ENCODE measurements around the gene LDLRAD3.
"Not testable (repeated sequence)": the region's sequence is repeated elsewhere in the genome, so short reads cannot be mapped to it uniquely, and the experiment has no call there.

Gene LDLRAD3

GRCh38 chr11:36023922-36024321 is 80.1 kb downstream of the LDLRAD3 start:
- no peak for DNase-seq

- no peak for DNase-seq
These were observed 80.9 kb downstream of the LDLRAD3 start for GRCh38 chr11:36024716-36025115.

GRCh38 chr11:36026315-36026968 is 82.6 kb downstream of the LDLRAD3 start:
- DNase-seq, result no peak

- no peak for DNase-seq
These were observed 83.9 kb downstream of the LDLRAD3 start for GRCh38 chr11:36027731-36028130.

- DNase-seq, result no peak
These were observed 85.8 kb downstream of the LDLRAD3 start for GRCh38 chr11:36029616-36030015.

GRCh38 chr11:36030731-36031281 is 86.9 kb downstream of the LDLRAD3 start:
- DNase-seq, result no peak

GRCh38 chr11:36033082-36033751 is 89.4 kb downstream of the LDLRAD3 start:
- DNase-seq, result no peak

GRCh38 chr11:36033936-36034335 is 90.1 kb downstream of the LDLRAD3 start:
- DNase-seq, result no peak

GRCh38 chr11:36034551-36035331 is 90.9 kb downstream of the LDLRAD3 start:
- no peak for DNase-seq

GRCh38 chr11:36035454-36035853 is 91.6 kb downstream of the LDLRAD3 start:
- no peak for DNase-seq

GRCh38 chr11:36035999-36036398 is 92.1 kb downstream of the LDLRAD3 start:
- DNase-seq, result no peak

GRCh38 chr11:36037031-36037430 is 93.2 kb downstream of the LDLRAD3 start:
- DNase-seq, result no peak

- no peak for DNase-seq
These were observed 94.7 kb downstream of the LDLRAD3 start for GRCh38 chr11:36038541-36038940.

GRCh38 chr11:36039471-36039870 is 95.6 kb downstream of the LDLRAD3 start:
- no peak for DNase-seq

- DNase-seq, result no peak
These were observed 98.2 kb downstream of the LDLRAD3 start for GRCh38 chr11:36041988-36042611.

GRCh38 chr11:36044636-36045035 is 100.8 kb downstream of the LDLRAD3 start:
- no peak for DNase-seq

- not testable (repeated sequence) for DNase-seq
These were observed 102.1 kb downstream of the LDLRAD3 start for GRCh38 chr11:36045945-36046344.

GRCh38 chr11:36046932-36047331 is 103.1 kb downstream of the LDLRAD3 start:
- DNase-seq, result no peak

GRCh38 chr11:36047344-36047743 is 103.5 kb downstream of the LDLRAD3 start:
- DNase-seq, result no peak

- DNase-seq, result no peak
These were observed 104.8 kb downstream of the LDLRAD3 start for GRCh38 chr11:36048496-36049247.

- no peak for DNase-seq
These were observed 107.6 kb downstream of the LDLRAD3 start for GRCh38 chr11:36051235-36052144.

Measured in DMS153 (cell line).